ENCODE results near the gene UQCRHL. TPM values are rescaled to one million over a fixed set of nuclear protein-coding genes. Genes with fewer than 3 reads are reported as not detected.

The UQCRHL gene
- total and polyA plus RNA-seq, 12 donors: 0.24 to 6.0 (median 0.91) TPM

GRCh38 chr1:15768388-15768787, 39.1 kb downstream of the UQCRHL start:
- Histone ChIP-seq H3K27ac (no peak overlapping the region), H3K9me3 (replicated peaks in 1 of 3) (no peaks in the 10 kb centered on the region), H3K4me3 (no peak overlapping the region), H3K36me3 (replicated peaks in 1 of 2) (peaks cover 0 to 50% of the 10 kb centered on the region in 2 donors), H3K27me3 (no peaks in the 10 kb centered on the region), H3K4me1 (replicated peaks in 1 of 2) (no peaks in the 10 kb centered on the region)
- TF ChIP-seq CTCF (IDR thresholded peaks at IDR 0.05) (no peak), POLR2A (IDR thresholded peaks at IDR 0.05) (no peak)
- DNase-seq: no peak
- intact Hi-C loops (cut with DNase I): no loop called here
- WGBS, 4 donors: 86 to 97% (median 96%) methylated on average over 7 of the region's 7 CpGs

GRCh38 chr1:15767941-15768340, 39.5 kb downstream of the UQCRHL start:
- no peaks in the 10 kb centered on the region for H3K27me3 ChIP-seq
- WGBS, 4 donors: 81 to 92% (median 88%) methylated on average over 5 of the region's 5 CpGs
- H3K27ac ChIP-seq: no peak overlapping the region
- H3K4me3 ChIP-seq: no peak overlapping the region
- no peaks in the 10 kb centered on the region for H3K4me1 ChIP-seq (replicated peaks in 1 of 2)
- TF ChIP-seq POLR2A (IDR thresholded peaks at IDR 0.05): no peak
- H3K36me3 ChIP-seq (replicated peaks in 1 of 2): peaks cover 0 to 47% of the 10 kb centered on the region in 2 donors
- no peaks in the 10 kb centered on the region for H3K9me3 ChIP-seq (replicated peaks in 1 of 3)
- intact Hi-C loops (cut with DNase I): no loop called here
- DNase-seq: no peak

- intact Hi-C loops (cut with DNase I): no loop called here
- Histone ChIP-seq H3K27ac (peak overlapping the region in 1 of 5 donors; percentile 26), H3K4me3 (no peak overlapping the region), H3K27me3 (no peaks in the 10 kb centered on the region), H3K4me1 (replicated peaks in 1 of 2) (peaks cover 0 to 5% of the 10 kb centered on the region in 2 donors), H3K36me3 (replicated peaks in 1 of 2) (peaks cover 0 to 32% of the 10 kb centered on the region in 2 donors), H3K9me3 (replicated peaks in 1 of 3) (no peaks in the 10 kb centered on the region)
- no peak for DNase-seq
- TF ChIP-seq POLR2A (IDR thresholded peaks at IDR 0.05) (no peak), CTCF (IDR thresholded peaks at IDR 0.05) (no peak)
- WGBS, 4 donors: 76 to 86% (median 84%) methylated on average over 17 to 20 of the region's 20 CpGs
Observed at GRCh38 chr1:15765495-15766194, 41.8 kb downstream of the UQCRHL start.

- TF ChIP-seq POLR2A (IDR thresholded peaks at IDR 0.05) (no peak), CTCF (IDR thresholded peaks at IDR 0.05) (no peak)
- DNase-seq: no peak
- no peaks in the 10 kb centered on the region for H3K9me3 ChIP-seq (replicated peaks in 1 of 3)
- no peak overlapping the region for H3K4me3 ChIP-seq
- H3K27ac ChIP-seq: no peak overlapping the region
- H3K27me3 ChIP-seq: no peaks in the 10 kb centered on the region
- WGBS, 4 donors: 79 to 100% (median 88%) methylated on average over 1 to 15 of the region's 15 CpGs
- peaks cover 0 to 5% of the 10 kb centered on the region in 2 donors for H3K4me1 ChIP-seq (replicated peaks in 1 of 2)
- intact Hi-C loops (cut with DNase I): no loop called here
- H3K36me3 ChIP-seq (replicated peaks in 1 of 2): peaks cover 0 to 27% of the 10 kb centered on the region in 2 donors
Observed at GRCh38 chr1:15764890-15765289, 42.6 kb downstream of the UQCRHL start.

GRCh38 chr1:15764269-15764764, 43.1 kb downstream of the UQCRHL start:
- no peak overlapping the region for H3K4me3 ChIP-seq
- peaks cover 0 to 27% of the 10 kb centered on the region in 2 donors for H3K36me3 ChIP-seq (replicated peaks in 1 of 2)
- no peak for TF ChIP-seq POLR2A (IDR thresholded peaks at IDR 0.05)
- TF ChIP-seq CTCF (IDR thresholded peaks at IDR 0.05): no peak
- peaks cover 0 to 5% of the 10 kb centered on the region in 2 donors for H3K4me1 ChIP-seq (replicated peaks in 1 of 2)
- no peak for DNase-seq
- no peak overlapping the region for H3K27ac ChIP-seq
- H3K9me3 ChIP-seq (replicated peaks in 1 of 3): no peaks in the 10 kb centered on the region
- intact Hi-C loops (cut with DNase I): no loop called here
- 69 to 84% (median 72%) methylated on average over 5 to 10 of the region's 10 CpGs for WGBS, 4 donors
- peaks cover under 1% of the 10 kb centered on the region for H3K27me3 ChIP-seq
